Activated CD4-positive, CD25-positive, alpha-beta regulatory T cell treated with anti-CD3 and anti-CD28 coated beads, Interleukin-2, amount 50 U/mL, for 72 hours (primary cell): ENCODE measurements around the gene SNAPC5.

Experiments used
- DNase-seq: peaks from one replicate; pipeline ENCODE4 v3.0.0; 2021

The SNAPC5 gene

GRCh38 chr15:66454143-66454542 lies 43.4 kb downstream of the SNAPC5 start:
- no peak for DNase-seq

DNA sequence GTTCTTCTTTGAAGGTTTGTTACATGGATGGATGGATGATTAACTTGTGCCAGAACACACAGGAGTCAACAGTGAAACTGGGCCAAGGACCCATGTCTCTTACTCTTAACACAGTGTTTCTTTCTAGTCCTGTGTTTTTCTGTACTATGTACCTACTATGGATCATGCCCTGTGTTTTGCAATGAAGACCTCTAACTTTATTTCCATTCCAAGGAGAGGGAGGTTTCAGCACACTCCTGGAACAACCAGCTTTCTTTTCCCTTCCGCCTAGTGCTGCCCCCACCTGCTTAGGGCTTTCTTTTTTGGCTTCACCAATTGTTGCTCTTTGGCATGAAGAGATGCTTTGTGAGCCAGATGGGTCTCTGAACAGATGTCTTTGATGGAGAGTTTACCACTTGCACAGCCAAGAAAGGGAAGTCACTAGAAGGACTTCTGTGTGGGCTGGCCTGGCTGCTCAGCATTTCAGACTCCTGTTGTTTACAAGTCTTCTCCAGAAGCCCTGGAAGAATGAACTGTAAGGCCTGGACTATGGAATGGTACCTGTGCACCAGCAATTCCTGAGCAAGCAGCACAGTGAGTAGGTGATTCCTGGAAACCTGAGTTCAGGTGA lies 44.5 kb downstream of the SNAPC5 start:
- DNase-seq, result no peak

DNA sequence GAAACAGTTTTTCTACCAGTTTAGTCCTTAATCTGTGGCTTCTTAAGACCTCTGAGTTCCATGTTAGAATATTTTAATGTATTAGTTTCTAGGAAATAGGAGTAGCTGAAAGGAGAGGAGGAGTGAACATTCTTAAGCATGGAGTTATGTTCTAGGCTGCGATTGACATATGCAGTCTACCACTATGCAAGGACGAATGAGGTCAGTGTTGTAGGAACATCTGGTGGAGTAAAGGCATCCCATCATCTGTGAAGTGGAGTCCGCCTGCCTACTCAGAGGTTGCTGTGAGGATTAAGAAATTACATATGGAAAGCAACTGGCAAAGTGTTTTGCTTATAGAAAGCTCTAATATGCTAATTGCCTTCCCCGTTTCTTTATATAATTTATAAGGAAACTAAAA lies 45.1 kb downstream of the SNAPC5 start:
- DNase-seq, result no peak
